Caco-2 (cell line): Measurements from ENCODE around the gene PTPRN2. TPM values are rescaled to one million over a fixed set of nuclear protein-coding genes. Genes with fewer than 3 reads are reported as not detected.

Source experiments
- BruUV-seq: library from RNA; stranded (reverse); fragments of 400-500 nt; replicated peaks from 2 replicates; lab custom pipeline; 2021; lab: Mats Ljungman, UMichigan
- CTCF ChIA-PET: fragments of 300-600 bp; sonication (Branson Sonifier 250); formaldehyde crosslinking; loops from one replicate; lab custom pipeline; 2022; ENCODE audit warnings: antibody characterized with exemption; lab: Charles Lee
- POLR2A ChIA-PET: fragments of 300-600 bp; sonication (Branson Sonifier 250); formaldehyde crosslinking; loops from one replicate; lab custom pipeline; 2022; ENCODE audit warnings: antibody characterized with exemption; lab: Charles Lee
- DNase-seq, 2 experiments: peaks; one replicate each; pipeline versions ENCODE4 v3.0.0 to v3.0.0-alpha.2; 2020 to 2022
- H3K27me3 ChIP-seq: replicated peaks from 2 replicates; pipeline ENCODE4 v1.6.0; 2011; ENCODE audit warnings: low read length; ENCODE audit not compliant: control insufficient read depth, insufficient read depth
- H3K36me3 ChIP-seq: 2 replicates; pipeline ENCODE4 v1.5.1; 2011; ENCODE audit warnings: low read length; ENCODE audit not compliant: control insufficient read depth, insufficient read depth
- H3K4me1 ChIP-seq: fragments of 250-450 bp; sonication (Bioruptor Pico); 2 replicates; pipeline ENCODE4 v1.5.1; 2020; ENCODE audit warnings: mild to moderate bottlenecking
- H3K4me3 ChIP-seq: 2 replicates; pipeline ENCODE4 v1.5.1; 2011; ENCODE audit warnings: low read depth, mild to moderate bottlenecking, control low read depth, low read length
- H3K9me3 ChIP-seq: fragments of 250-450 bp; sonication (Bioruptor Pico); 2 replicates; pipeline ENCODE4 v1.5.1; 2020; ENCODE audit warnings: mild to moderate bottlenecking, moderate library complexity
- H3K27ac Mint-ChIP-seq: one replicate; pipeline ENCODE4 v1.8.0; 2022; ENCODE audit warnings: mixed read lengths; ENCODE audit not compliant: unreplicated experiment
- H3K27me3 Mint-ChIP-seq: one replicate; pipeline ENCODE4 v1.8.0; 2022; ENCODE audit warnings: mixed read lengths; ENCODE audit not compliant: insufficient read depth, unreplicated experiment
- H3K36me3 Mint-ChIP-seq: one replicate; pipeline ENCODE4 v1.8.0; 2022; ENCODE audit warnings: mild to moderate bottlenecking, mixed read lengths; ENCODE audit not compliant: insufficient read depth, unreplicated experiment
- H3K4me1 Mint-ChIP-seq: one replicate; pipeline ENCODE4 v1.8.0; 2022; ENCODE audit warnings: low read depth, mixed read lengths; ENCODE audit not compliant: unreplicated experiment
- H3K4me3 Mint-ChIP-seq: one replicate; pipeline ENCODE4 v1.8.0; 2022; ENCODE audit warnings: mild to moderate bottlenecking, moderate library complexity, mixed read lengths; ENCODE audit not compliant: unreplicated experiment
- H3K9me3 Mint-ChIP-seq: one replicate; pipeline ENCODE4 v1.8.0; 2022; ENCODE audit warnings: mixed read lengths; ENCODE audit not compliant: unreplicated experiment
- CTCF ChIP-seq, 2 experiments: fragments of 200-600 bp in 1 of 2; IDR thresholded peaks; 1 replicate in 1 of 2; 2 replicates in 1 of 2; pipeline versions ENCODE4 v1.5.1 to v1.8.0; 2011 to 2022; ENCODE audit warnings: antibody characterized with exemption in 1 of 2, control low read depth in 1 of 2, inconsistent platforms in 1 of 2, low read depth in 1 of 2, low read length in 1 of 2, mild to moderate bottlenecking in 1 of 2, moderate library complexity in 1 of 2; ENCODE audit not compliant: insufficient read depth in 1 of 2, severe bottlenecking in 1 of 2, unreplicated experiment in 1 of 2
- intact Hi-C: fragments of 100-400 bp; cut with micrococcal nuclease; formaldehyde crosslinking; loops from one replicate; pipeline ENCODE4 v1.10.0; 2022; ENCODE audit not compliant: unreplicated experiment
- total RNA-seq: library from RNA; stranded (reverse); gene quantifications from 2 replicates; pipeline ENCODE4 v1.2.3, GENCODE V29; 2022

The PTPRN2 gene
- total RNA-seq, 1 experiment from 2014 or later: 1.4 TPM

- H3K4me1 ChIP-seq: no peaks in the 10 kb centered on the region
- no peaks in the 10 kb centered on the region for H3K9me3 ChIP-seq
- no peaks in the 10 kb centered on the region for H3K27me3 ChIP-seq
- ChIA-PET CTCF (no interaction called here), POLR2A (no interaction called here)
- DNase-seq: no peak
- H3K4me1 Mint-ChIP-seq: no peaks in the 10 kb centered on the region
- no peak for TF ChIP-seq CTCF (IDR thresholded peaks at IDR 0.05; ENCODE audit: insufficient read depth in 1 of 2, low read depth in 1 of 2, low read length in 1 of 2, severe bottlenecking in 1 of 2, unreplicated experiment in 1 of 2)
- BruUV-seq: no TSS peak
- H3K4me3 ChIP-seq: no peak overlapping the region
- intact Hi-C loops: no loop called here
- no peaks in the 10 kb centered on the region for H3K9me3 Mint-ChIP-seq
- H3K27me3 Mint-ChIP-seq: no peaks in the 10 kb centered on the region
- H3K36me3 ChIP-seq: no peaks in the 10 kb centered on the region
- no peak overlapping the region for H3K27ac Mint-ChIP-seq
- no peak overlapping the region for H3K4me3 Mint-ChIP-seq
- no peaks in the 10 kb centered on the region for H3K36me3 Mint-ChIP-seq
Observed at GRCh38 chr7:158538156-158538946, 49.3 kb downstream of the PTPRN2 start.

- peaks cover 3% of the 10 kb centered on the region for H3K36me3 Mint-ChIP-seq
Observed at GRCh38 chr7:158537516-158537882, 50.1 kb downstream of the PTPRN2 start.

GRCh38 chr7:158536871-158537515 is 50.6 kb downstream of the PTPRN2 start:
- CTCF ChIA-PET: no interaction called here

More at GRCh38 chr7:158537516-158537882, 50.1 kb downstream of the PTPRN2 start:
- intact Hi-C loops: no loop called here
- Mint-ChIP-seq H3K4me1 (no peaks in the 10 kb centered on the region), H3K9me3 (no peaks in the 10 kb centered on the region), H3K4me3 (no peak overlapping the region), H3K27ac (no peak overlapping the region), H3K27me3 (no peaks in the 10 kb centered on the region)
- Histone ChIP-seq H3K4me3 (no peak overlapping the region), H3K9me3 (no peaks in the 10 kb centered on the region), H3K4me1 (no peaks in the 10 kb centered on the region), H3K36me3 (no peaks in the 10 kb centered on the region), H3K27me3 (no peaks in the 10 kb centered on the region)
- no peak for DNase-seq
- no TSS peak for BruUV-seq
- TF ChIP-seq CTCF (IDR thresholded peaks at IDR 0.05; ENCODE audit: insufficient read depth in 1 of 2, low read depth in 1 of 2, low read length in 1 of 2, severe bottlenecking in 1 of 2, unreplicated experiment in 1 of 2): no peak
- ChIA-PET CTCF (no interaction called here), POLR2A (no interaction called here)

More at GRCh38 chr7:158536871-158537515, 50.6 kb downstream of the PTPRN2 start:
- Histone ChIP-seq H3K9me3 (no peaks in the 10 kb centered on the region), H3K4me3 (no peak overlapping the region), H3K4me1 (no peaks in the 10 kb centered on the region), H3K36me3 (no peaks in the 10 kb centered on the region), H3K27me3 (no peaks in the 10 kb centered on the region)
- POLR2A ChIA-PET: no interaction called here
- TF ChIP-seq CTCF (IDR thresholded peaks at IDR 0.05; ENCODE audit: insufficient read depth in 1 of 2, low read depth in 1 of 2, low read length in 1 of 2, severe bottlenecking in 1 of 2, unreplicated experiment in 1 of 2): no peak
- H3K4me3 Mint-ChIP-seq: no peak overlapping the region
- no peak for DNase-seq
- intact Hi-C loops: no loop called here
- no peaks in the 10 kb centered on the region for H3K9me3 Mint-ChIP-seq
- no peaks in the 10 kb centered on the region for H3K27me3 Mint-ChIP-seq
- H3K36me3 Mint-ChIP-seq: peaks cover 7% of the 10 kb centered on the region
- H3K4me1 Mint-ChIP-seq: no peaks in the 10 kb centered on the region
- no TSS peak for BruUV-seq
- no peak overlapping the region for H3K27ac Mint-ChIP-seq
